DMS79 (cell line): Measurements from ENCODE around the gene GET3.
A peak's percentile ranks its signal among the peaks of the same experiment; 100 is the strongest.
"Not testable (repeated sequence)": the region's sequence is repeated elsewhere in the genome, so short reads cannot be mapped to it uniquely, and the experiment has no call there.

Experiments
- DNase-seq: peaks from one replicate; lab custom pipeline; 2025; lab: John Stamatoyannopoulos, UW

Gene GET3

DNA sequence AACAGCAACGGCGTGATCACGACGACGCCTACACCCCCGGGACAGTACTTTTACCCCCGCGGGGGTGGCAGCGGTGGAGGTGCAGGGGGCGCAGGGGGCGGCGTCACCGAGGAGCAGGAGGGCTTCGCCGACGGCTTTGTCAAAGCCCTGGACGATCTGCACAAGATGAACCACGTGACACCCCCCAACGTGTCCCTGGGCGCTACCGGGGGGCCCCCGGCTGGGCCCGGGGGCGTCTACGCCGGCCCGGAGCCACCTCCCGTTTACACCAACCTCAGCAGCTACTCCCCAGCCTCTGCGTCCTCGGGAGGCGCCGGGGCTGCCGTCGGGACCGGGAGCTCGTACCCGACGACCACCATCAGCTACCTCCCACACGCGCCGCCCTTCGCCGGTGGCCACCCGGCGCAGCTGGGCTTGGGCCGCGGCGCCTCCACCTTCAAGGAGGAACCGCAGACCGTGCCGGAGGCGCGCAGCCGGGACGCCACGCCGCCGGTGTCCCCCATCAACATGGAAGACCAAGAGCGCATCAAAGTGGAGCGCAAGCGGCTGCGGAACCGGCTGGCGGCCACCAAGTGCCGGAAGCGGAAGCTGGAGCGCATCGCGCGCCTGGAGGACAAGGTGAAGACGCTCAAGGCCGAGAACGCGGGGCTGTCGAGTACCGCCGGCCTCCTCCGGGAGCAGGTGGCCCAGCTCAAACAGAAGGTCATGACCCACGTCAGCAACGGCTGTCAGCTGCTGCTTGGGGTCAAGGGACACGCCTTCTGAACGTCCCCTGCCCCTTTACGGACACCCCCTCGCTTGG lies 55.0 kb downstream of the GET3 start:
- DNase-seq = peak; percentile 76

DNA sequence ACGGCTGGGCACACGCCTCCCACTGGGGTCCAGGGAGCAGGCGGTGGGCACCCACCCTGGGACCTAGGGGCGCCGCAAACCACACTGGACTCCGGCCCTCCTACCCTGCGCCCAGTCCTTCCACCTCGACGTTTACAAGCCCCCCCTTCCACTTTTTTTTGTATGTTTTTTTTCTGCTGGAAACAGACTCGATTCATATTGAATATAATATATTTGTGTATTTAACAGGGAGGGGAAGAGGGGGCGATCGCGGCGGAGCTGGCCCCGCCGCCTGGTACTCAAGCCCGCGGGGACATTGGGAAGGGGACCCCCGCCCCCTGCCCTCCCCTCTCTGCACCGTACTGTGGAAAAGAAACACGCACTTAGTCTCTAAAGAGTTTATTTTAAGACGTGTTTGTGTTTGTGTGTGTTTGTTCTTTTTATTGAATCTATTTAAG lies 55.6 kb downstream of the GET3 start:
- no peak for DNase-seq

DNA sequence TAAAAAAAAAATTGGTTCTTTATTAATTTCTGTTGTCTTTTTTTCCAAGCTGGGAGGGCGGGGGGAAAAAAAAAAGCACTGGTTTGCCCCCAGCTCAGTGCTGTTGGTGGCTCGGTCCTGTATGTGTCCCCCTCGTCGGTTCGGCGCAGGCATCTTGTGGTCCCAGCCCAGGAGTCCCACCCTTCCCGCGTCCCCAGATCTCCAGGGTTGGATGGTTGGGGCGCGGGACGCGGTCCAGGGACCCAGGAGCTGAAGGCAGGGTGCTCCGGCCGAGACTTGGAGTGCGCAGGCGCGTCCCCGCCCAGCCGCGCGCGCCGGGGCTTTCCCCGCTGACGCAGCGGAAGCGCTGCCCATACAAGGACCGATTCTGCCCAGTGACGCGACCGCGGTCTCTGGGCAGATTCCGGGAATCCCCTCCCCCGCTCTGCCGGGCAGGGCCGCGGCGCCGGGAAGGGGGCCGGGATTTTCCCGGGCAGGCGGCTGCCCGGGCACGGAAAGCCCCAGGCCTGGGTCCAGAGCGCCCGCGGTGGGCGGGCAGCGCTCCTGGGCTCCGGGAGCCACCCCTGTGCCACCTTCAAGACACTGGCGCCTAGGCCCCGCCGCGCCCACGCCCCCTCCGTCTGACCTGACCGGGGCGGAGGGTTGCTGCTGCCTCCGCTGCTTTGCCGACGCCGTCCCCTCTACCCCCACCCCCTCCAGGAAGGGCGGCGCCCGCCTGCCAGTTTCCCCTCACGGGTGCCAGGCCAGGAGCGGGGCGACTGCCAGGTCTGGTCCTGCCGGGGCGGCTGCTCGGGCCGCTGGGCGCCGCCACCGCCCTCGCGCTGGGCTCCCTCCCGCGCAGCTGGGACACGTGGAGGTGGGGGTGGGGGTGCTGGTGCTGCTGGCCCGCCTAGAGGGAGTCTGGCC lies 56.2 kb downstream of the GET3 start:
- DNase-seq = peak; percentile 84

DNA sequence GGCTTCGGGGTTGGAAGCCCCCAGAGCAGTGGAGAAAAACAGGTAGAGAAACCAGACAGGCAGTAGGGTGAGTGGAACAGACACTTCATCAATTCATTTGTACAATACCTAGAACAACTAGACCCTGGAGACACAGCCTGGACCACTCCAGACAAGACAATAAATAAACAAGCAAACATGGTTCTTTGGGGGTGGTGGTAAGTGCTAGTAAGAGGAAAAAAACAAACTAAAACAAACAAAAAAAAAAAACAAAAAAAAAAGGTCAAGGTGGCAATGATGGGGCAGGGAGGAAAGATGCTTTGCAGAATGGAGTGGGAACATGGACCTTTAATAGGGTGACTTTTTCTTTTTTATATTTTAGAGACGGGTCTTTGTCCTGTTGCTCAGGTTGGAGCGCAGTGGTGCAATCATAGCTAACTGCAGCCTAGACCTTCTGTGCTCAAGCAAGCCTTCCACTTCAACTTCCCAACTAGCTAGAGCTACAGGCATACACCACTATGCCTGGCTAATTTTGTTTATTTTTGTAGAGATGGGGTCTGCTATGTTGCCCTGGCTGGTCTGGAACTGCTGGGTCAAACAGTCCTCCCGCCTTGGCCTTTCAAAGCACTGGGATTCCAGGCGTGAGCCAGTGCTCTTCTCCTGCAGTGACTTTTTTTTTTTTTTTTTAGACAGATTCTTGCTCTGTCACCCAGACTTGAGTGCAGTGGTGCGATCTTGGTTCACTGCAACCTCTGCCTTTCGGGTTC lies 57.1 kb downstream of the GET3 start:
- DNase-seq = no peak

DNA sequence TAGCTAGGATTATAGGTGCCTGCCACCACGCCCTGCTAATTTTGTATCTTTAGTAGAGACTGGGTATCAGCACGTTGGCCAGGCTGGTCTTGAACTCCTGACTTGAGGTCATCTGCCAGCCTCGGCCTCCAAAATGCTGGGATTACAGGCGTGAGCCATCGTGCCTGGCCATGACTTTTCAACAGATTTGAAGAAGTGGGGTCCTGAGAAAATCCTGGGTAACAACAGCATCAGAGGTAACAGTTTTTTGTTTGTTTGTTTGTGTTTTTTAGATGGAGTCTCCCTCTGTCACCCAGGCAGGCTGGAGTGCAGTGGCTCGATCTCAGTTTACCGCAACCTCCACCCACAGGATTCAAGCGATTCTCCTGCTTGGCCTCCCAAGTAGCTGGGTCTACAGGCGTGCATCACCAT lies 57.7 kb downstream of the GET3 start:
- no peak for DNase-seq

DNA sequence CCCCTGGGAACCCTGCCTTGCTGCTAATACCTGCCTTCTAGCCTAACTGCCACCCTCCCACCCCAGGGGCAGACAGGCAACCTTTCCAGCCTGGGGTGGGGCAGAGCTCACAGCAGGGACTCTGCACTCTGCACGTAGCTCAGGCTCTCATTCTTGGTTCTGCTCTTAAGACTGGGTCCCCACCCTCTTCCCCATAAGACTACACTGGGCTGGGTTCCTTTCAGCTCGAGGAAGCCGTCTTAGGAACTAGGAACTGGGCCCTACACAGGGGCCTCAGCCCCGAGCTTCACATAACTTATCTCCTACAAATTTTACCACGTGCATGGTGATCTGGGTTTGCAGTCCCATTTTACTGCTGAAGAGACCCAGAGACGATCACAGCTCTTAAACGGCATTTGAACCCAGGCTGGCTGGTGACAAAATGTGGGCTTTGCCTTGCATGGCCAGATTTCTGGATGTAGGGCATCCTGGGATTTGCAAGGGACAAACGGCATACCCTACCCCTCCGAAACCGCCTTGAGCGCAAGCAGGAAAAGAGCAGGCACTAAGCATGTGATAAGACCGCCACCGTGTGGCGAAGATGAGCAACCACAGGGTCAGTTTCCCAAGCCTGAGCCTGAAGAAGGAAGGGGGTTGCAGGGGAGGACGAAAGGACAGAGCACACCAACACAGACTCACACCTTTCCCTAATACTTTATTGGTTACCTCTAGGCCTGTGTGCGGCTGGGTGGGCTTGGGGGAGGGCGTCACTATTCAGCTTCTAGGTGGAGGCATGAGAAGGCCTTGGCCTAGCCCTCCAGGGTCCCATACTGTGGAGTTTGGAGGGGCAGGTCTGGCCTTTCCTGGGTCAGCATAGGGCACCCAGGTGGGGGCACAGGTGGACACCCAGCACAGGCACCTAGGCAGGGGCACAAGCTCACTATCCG lies 59.1 kb downstream of the GET3 start:
- DNase-seq = peak; percentile 68

DNA sequence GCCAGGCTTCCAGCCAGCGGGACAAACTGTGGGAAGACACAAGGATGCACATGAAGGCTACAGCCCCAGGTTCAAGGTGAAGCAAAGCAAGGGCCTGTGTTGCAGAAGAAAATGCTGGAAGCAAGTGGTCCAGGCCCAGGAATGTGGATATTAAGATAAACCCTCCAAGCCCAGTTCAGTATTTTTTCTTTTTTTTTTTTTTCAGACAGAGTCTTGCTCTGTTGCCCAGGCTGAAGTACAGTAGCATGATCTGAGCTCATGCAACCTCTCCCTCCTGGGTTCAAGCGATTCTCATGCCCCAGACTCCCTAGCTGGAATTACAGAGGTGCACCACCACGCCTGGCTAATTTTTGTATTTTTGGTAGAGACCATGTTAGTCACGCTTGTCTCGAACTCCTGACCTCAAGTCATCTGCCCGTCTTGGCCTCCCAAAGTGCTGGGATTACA lies 59.9 kb downstream of the GET3 start:
- no peak for DNase-seq

DNA sequence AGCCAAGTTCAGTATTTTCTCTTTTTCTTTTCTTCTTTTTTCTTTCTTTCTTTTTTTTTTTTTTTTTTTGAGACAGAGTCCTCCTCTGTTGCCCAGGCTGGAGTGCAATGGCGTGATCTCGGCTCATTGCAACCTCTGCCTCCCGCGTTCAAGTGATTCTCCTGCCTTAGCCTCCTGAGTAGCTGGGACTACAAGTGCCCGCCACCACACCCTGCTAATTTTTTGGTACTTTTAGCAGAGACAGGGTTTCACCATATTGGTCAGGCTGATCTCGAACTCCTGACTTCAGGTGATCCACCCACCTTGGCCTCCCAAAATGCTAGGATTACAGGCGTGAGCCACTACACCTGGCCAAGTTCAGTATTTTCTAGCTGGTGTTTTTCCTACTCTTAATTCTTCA lies 60.3 kb downstream of the GET3 start:
- DNase-seq = not testable (repeated sequence)
